ENCODE data around the gene CCDC74B.
"Not testable (repeated sequence)": the region's sequence is repeated elsewhere in the genome, so short reads cannot be mapped to it uniquely, and the experiment has no call there.

DNA sequence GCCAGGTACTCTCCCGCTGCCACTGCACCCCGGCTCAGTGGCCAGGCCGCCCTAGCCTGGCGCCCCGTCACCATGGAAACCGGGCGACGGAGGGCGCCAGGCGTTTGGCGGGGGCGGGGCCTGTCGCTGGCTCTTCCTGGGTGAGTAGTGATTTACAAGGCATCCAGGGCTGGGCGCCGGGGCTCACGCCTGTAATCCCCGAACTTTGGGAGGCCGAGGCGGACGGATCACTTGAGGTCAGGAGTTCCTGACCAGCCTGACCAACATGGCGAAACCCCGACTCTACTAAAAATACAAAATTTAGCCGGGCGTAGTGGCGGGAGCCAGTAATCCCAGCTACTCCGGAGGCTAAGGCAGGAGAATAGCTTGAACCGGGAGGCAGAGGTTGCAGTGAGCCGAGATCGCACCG lies at the start of gene CCDC74B:
- TF ChIP-seq CTCF (IDR thresholded peaks at IDR 0.05; ENCODE audit: low read depth, low read length); POLR2A (IDR thresholded peaks at IDR 0.05; ENCODE audit: extremely low read depth, insufficient read length): not testable (repeated sequence)

Data from NB4 (cell line).